ENCODE measurements around the gene SBSN.
A peak's percentile ranks its signal among the peaks of the same experiment; 100 is the strongest.

SBSN gene

DNA sequence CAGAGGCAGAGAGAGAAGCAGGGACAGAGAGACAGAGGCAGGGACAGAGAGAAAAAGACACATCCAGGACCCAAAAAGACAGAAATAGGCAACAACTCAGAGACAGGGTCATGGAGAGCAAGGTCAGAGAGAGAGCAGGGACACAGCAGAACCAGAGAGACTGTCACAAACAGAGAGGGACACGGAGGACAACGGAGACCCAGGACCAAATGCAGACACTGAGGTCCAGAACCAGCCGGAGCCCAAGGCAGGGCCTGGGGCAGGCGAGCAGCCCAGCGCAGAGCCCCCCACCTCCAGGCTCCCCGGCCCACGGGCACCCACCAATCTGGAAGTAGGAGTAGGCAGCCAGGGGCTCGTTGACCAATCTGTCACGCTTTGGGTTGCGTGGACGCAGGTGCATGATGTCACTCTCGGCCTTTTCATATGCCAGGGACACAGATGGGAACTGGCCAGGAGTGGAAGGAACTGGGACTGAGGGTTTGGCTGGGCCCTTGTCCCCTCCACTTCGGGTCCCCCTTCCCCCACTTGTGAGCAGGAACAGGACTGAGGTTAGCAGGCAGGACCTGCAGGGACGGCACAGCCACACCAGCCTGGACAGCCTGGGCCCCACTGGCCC is 25.4 kb upstream of the SBSN start:
- peak in 1 of 14 donors; percentile 52 for DNase-seq

DNA sequence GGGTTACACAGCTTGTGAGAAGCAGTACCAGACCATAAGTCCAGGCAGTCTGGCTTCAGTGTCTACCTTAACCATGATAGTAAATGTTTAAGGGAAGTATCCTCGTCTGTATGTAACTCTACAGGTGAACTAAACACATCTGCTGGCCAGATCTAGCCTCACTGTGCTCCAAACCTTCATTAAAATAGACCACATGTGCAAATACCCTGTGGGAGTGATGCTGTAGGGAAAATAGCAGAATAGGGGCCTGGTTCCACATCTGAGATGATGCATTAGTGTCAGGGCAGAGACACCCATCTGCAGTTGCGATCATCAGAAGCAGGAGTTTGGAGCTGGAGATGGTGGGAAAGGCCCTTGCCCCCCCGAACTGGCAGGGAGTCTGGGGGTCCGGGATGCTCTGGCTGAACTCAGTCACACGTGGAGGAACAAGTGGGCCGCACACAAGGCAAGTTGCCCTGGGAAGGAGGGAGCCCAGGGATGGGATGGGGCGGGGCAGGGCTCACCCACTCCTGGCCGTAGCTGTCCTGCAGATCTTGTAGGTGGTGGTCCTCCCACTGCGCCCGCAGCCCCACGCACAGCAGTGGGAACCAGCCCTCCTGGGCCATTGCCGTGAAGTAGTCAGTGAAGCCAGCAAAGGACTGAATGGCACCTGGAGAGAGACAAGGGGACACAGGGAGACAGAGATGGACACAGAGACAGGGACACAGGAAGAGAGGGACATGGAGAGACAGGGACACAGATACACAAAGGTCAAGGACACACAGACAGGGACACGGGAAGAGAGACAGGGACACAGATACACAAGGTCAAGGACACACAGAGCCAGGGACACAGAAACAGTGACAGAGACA is 24.6 kb upstream of the SBSN start:
- no peak for DNase-seq

DNA sequence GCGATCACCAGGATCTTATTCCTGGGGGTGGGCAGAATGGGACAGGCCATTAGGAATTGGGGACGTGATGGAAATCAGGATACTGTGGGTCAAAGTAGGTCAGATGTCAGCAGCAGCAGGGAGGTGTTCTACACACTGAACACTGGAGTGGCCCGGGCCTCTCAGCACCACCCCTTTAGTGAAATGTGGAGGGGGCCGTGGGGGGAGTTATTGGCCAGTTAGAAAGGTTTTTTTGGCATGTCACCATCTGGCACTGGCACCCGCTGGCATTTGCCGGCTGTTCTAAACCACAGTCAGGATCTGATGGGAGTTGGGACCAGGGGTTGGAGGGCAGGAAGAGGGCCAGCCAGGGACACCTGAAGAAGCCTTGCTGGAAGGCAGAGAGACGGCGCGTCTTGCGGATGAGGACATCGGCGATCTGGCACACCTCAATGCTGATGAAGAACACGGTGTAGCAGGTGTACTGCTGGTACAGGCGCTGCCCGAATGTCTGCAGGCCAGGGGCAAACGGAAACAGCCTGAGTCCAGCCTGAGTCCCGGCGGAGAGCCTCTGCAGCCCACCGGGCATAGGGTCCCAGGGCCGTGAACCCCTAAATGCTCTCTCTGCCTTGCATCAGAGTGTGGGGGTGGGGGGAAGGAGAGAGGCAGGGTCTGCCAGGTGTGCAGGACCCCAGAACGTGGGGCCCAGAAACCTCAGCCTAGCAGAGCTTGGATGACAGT is 23.1 kb upstream of the SBSN start:
- no peak for DNase-seq

DNA sequence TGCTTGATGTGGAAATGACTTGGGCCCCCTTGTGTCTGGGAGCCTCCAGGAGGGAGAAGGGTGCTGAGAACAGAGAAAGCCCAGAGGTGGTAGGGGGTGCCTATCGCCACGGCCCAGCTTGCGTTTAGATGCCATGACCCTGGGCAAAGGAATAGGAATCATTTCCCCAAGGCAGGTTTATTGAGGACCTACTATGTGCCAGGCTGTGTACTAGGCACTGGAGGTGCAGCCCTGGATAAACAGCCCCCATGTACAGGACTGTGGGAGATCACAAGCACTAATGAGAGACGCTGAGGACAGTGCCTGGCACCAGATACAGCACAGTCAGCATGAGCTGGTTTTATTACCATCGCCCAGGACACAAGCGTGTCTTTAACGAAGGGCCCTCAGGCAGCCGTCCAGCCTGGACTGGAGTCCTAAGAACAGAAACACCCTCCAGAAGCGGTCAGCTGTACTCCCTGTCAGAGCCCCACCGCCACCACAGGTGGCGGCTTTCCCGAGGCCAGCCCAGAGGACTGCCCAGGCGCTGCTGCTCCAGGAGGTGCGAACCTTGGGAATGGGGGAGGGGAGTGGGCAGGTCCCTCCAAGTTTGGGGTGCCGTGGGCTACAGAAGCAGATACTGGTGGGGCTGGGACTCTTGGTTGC is 21.9 kb upstream of the SBSN start:
- no peak for DNase-seq

DNA sequence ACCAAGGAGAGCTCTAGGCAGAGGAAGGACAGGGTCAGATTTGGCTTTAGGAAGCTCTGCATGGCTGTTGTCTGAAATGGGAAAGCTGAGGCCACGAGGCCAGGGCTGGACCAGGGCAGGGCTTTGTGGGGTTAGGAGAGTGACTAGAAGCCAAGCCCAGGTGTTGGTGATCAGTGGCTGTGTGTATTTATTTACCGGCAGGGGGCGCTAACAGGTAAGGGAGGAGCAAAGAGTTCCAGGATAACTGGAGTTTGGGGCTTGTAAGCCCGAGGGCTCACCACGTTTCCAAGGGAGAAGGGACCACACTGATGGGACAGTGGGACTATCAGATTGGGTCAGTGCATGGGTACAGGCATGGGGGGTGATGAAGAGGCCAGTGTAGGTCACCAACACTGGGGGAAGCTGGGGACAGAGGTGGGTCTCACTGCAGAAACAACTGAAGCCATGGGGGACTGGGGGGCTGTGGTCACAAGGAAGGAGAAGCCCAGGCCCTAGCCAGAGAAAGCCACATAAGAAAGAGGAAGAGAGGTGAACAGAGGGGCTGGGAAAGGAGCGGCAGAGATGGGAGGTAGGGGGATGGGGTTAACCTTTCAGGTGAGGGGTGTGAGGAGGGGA is 21.2 kb upstream of the SBSN start:
- peak in 5 of 14 donors; percentile 6 to 25 (median 10) for DNase-seq

DNA sequence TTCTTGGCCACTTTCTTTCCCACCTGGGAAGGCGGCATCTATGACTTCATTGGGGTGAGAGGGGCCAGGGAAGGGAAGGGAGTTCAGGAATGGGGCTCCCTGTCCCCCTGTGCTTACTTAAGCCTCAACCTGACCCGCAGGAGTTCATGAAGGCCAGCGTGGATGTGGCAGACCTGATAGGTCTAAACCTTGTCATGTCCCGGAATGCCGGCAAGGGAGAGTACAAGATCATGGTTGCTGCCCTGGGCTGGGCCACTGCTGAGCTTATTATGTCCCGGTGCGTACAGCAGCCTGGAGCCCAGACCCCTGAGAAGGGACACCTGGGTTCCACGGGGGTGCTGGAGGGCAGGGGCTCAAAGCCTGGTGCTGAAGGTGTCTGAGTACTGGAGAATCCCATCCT is 18.4 kb upstream of the SBSN start:
- no peak for DNase-seq

DNA sequence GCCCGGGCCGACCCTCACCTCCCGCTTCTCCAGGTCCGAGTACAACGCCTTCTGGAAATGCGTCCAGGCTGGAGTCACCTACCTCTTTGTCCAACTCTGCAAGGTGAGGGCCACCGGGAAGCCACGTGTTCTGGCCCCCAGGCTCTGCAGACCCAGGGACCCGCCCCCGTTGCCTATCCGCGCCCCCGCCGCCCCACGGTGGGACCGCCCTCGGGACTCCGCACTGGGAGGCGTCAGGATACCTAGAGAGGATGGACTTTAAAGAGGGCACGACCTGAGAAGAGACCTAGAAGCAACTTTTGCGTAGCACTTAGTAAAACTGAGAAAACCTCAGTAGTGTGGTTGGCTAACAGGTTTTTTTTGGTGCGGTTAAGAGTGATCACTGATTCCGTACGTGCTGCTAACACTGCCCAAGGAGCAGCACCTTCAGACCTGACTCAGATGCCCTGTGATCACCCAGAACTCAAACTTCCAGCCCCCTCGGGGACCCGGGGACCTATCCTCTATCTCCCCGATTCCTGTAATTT is 17.8 kb upstream of the SBSN start:
- no peak for DNase-seq

DNA sequence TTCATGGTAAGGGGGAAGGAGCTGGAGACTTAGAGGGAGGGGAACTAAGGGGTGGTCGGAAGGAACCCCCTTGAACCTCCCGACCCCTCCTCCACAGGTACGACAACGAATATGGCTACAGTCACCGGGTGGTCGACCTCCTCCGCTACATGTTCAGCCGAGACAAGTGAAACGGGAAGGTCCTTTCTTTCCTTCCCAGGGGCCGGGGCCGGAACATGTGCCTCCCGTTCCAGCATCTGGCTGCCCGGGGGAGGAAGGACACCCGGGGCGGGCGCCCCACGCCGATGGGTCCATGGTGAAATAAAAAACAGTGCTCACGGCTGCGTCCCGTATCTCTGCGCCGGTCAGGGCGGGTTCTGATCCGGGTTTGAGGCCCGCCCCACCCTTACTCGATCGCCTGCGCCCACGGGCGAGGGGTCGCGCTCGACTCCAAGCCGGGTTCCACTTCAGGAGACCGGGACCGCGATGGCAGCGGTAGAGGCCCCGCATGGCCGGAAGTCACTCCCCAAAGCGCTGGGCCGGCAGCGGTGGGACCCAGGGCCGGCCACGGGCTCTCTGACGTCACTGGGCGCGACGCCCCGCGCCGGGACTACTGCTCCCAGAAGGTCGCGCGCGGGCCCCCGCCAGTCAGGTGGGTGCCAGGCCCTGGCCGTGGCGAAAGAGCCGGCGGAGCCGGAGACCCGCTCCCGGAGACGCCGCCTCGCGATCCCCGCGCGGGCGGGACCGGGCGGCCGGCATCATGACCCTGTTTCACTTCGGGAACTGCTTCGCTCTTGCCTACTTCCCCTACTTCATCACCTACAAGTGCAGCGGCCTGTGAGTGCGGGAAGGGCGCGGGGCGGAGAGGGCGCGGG is 17.1 kb upstream of the SBSN start, which contains the start of gene TMEM147:
TSS of gene TMEM147 (plus strand) at position 626 of the 854 bp plus-strand sequence. CDS start at position 740, 114 bp downstream.
- peak; percentile 51 to 92 (median 82) for DNase-seq

DNA sequence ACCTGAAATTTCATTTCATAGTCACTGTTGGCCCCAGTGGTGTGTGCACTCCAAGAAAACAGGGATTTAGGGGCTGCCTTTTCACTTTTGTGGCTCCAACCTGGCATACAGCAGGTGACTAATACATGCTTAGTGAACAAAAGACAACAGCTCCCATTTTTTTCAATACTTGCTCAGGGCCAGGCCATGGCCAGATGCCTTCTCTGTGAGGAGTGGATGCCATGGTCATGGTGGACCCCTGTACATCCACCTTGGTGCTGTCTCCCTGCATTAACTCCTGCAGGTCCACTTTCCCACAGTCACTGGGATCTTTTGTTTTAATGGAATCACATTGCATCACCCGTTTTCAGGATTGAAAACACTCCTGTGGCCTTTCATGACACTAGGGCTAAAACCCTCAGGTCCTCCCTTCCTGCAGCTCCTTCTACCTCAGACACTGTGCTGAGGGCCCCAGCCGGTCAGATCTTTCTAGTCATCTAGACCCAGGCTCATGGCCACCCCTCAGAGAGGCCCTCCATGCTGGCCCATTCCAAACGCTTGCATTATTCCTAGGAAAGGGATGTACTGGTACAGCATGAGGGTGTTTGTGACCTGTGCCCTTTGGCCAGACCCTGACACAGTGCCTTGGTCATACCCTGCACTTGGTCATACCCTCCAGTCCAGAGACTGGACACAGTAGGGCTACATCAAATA is 16.1 kb upstream of the SBSN start:
- no peak for DNase-seq

DNA sequence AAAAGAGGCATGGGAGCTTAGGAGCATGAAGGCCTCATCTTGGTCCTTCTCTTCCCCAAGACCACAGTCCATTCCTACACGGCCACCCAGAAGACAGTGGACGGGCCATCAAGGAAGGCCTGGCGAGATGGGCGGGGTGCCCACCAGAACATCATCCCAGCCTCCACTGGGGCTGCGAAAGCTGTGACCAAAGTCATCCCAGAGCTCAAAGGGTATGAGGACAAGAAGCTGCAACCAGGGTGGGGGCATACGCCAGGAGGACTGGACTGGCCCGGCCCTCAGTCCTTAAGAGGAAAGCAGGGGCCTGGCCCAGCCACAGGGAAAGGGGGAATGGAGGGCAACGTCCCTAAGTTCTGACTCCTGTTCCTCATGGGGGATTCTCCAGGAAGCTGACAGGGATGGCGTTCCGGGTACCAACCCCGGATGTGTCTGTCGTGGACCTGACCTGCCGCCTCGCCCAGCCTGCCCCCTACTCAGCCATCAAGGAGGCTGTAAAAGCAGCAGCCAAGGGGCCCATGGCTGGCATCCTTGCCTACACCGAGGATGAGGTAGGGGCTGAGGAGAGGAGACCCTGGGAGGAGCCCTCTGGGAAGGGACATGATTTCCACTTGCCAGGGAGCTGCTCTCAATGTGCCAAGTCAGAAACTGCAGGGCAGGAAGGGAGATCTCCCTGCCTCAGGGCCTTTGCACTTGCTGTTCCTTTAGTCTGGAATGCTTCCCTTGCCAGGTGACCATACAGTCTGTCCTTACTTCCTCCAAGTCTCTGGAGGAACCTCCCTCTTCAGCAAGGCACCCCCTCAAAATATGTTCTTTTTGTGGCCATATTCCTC is 15.4 kb upstream of the SBSN start:
- no peak for DNase-seq

DNA sequence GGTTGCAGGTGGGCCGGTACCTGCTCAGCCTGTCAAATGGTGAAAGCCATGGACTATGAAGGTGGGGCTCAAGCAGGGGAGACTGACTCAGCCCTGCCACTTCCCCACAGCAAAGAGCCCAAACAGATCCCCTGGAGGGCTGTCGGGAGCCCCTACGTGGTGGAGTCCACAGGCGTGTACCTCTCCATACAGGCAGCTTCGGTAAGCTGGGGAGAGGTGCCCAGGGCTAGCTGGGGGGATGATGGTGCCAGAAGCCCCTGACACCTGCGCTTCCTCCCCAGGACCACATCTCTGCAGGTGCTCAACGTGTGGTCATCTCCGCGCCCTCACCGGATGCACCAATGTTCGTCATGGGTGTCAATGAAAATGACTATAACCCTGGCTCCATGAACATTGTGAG is 14.1 kb upstream of the SBSN start:
- DNase-seq = no peak

DNA sequence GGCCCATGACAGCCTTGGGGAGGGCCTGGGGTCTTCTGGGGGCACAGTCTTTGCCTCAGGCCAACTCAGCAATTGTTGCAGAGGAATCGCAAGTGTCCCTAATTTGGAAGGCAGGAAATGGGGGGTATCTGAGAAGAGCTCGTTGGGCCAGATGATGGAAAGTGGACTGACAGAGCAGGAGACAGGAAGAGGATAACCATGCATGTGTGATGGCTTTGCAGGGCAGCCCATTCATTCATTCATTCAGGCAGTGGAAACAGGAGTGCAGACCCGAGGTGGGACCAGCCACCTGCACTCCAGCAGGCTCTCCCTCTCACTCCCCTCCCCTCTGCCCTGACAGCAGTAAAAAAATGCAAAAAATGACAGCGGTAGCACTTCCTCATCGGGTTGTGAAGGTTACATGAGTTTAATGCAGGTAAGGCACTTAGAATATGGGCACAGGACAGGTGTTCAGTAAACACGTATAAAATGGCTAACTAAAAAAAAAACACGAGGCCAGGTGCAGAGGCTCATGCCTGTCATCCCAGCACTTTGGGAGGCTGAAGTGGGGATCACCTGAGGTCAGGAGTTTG is 12.3 kb upstream of the SBSN start:
- no peak for DNase-seq

DNA sequence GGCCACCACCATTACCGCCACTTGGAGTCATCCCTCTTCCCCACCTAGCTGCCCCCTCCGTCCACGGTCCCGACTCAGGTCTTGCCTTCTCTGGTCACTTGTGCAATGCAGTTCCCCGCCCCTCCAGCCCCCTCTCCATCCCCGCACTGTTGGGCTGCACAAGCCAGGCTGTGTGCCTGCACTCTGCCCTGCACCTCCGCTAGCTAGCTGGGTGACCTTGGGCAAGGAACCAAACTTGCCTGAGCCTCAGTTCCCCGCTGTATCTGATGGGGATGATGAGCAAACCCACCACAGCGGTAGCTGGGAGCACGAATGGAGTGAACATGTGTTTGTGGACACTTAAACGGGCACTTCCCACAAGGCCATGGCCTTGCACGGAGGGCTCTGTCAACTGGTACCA is 11.7 kb upstream of the SBSN start:
- no peak for DNase-seq

DNA sequence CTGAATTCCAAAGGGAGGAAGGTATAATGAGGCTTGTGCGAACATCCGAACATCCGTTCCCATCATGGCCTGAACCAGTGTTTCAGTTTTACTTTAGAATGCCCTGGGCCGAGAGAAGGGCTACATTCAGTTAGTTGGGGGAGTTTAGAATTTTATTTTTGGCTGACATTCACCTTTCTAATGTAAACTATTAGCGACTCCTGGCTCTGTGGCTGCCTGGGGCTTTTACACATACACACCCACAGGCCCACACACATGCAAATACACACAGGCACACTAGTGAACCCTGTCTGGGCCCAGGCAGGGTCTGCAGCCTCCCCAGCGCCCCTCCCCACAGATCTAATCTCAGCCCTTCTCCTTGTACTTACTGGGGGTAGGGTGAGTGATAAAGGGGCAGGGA is 11.2 kb upstream of the SBSN start:
- no peak for DNase-seq

DNA sequence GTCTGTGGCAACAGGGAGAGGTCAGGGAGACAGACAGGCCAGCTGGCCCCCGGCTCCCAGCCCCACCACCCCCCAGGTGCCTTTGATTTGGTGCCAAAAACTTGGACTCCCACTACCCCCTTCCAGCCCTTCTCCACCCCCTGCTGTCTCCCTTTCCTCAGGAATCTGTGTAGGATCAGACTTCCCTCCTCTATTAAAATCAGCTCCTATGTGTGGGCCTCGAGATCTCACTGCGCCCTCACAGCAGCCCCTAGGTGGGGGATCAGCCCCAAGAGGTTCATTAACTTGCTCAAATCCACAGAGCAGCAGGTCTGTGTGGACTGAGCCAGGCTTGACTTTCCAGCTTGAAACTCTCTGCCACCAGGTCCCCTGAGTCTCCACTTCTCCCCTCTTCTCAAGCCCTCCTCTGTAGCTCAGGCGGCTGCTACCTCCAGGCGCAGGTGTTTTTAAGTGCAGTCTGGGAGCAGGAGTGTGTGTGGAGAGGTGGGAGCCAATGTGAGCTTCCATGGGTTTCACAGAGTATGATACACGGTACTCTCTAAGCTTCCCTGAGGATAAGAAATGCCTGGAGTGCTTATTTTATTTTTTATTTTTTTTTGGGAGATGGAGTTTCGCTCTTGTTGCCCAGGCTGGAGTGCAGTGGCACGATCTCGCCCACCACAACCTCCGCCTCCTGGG is 6.8 kb upstream of the SBSN start:
- no peak for DNase-seq

DNA sequence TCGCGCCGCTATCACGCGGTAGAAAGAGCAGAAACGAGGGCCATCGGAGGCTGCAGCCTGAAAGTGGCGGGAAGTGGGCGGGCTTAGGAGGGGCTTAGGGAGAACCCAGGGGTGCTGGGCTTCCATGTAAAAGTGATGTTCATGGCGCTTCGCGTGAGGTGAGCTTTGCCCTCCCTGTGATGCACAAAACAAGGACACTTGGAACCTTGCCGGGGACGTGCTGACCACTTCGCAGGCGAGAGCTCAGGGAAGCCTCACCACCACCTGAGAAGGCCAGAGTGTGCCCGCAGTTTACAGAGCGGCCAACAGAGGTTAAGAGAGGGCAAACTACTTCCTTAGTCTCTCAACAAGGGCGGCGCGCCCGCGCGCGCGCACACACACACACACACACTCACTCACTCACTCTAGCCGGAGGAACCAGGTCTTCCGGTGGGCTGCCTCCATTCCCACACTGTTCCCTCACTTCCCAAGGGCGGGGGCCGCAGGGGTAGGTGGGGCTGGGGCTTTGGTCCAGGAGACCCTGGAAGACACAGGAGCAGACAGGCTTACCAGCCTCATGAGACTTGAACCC is 5.8 kb upstream of the SBSN start:
- DNase-seq = no peak

DNA sequence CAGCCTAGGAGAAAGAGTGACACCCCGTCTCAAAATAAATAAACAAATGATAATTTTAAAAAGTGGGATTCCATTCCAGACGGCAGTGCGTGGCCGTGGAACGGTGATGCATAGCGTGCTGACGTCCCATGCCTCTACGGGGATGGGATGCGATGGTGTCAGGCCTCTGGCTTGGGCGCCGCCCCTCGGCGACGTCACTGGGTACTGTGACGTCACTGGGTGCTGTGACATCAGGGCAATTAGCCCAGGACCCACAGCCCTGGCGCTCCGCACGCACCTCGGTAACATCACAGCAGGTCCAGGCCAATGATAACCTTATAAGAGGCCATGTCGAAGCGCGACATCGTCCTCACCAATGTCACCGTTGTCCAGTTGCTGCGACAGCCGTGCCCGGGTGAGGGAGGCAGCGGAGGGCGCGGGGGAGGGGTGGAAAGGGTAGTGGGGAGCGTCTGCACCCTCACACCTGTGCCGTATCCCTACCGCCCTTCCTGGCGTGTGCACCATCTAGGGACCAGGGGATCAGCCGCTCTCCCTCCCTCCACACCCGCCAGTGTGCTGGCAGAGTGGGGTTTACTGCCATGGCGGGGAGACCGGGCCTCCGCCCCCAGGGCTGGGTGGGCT is 5.2 kb upstream of the SBSN start, which contains the start of gene GAPDHS:
TSS of gene GAPDHS (plus strand) at position 256 of the 621 bp plus-strand sequence. CDS start at position 328, 72 bp downstream.
- no peak for DNase-seq

DNA sequence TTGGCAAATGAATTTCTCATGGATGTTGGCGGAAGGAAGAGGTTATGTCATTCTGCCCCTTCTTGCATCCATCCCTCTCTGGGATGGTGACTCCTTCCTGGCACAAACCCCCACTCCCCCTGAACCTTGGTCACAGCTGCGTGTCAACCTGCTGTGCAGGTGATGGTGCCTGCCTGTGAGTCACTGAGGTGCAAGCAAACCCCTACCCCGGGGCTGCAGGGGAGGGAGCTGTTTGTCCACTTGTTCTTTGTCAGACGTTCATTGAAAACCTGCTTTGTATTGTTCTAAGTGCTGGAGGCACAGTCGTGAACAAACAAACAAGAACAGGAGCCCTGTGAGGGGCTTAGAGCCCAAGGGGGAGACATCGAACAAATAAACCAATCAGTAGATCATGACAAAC is 3.2 kb upstream of the SBSN start:
- no peak for DNase-seq

Measured in C1 segment of cervical spinal cord (tissue), 14 donors.